Fibroblast of mammary gland (primary cell): ENCODE measurements around the gene PCED1B.
A peak's percentile ranks its signal among the peaks of the same experiment; 100 is the strongest.

Source experiments
- DNase-seq: peaks from one replicate; pipeline ENCODE4 v3.0.0-alpha.2; 2010; ENCODE audit warnings: low read depth
- H3K4me3 ChIP-seq: 2 replicates; pipeline ENCODE4 v1.5.1; 2011; ENCODE audit warnings: low read depth, mild to moderate bottlenecking, low read length, moderate library complexity; ENCODE audit not compliant: control insufficient read depth
- CTCF ChIP-seq: conservative IDR thresholded peaks from 2 replicates; pipeline ENCODE4 v1.5.1; 2011; ENCODE audit warnings: low read depth, low read length, inconsistent platforms; ENCODE audit not compliant: control insufficient read depth, insufficient read depth

PCED1B gene

GRCh38 chr12:47091009-47091408 lies 11.6 kb downstream of the PCED1B start:
- DNase-seq: no peak
- no peak overlapping the region for H3K4me3 ChIP-seq
- no peak for TF ChIP-seq CTCF

- H3K4me3 ChIP-seq: no peak overlapping the region
- DNase-seq: no peak
- TF ChIP-seq CTCF: no peak
These were observed 15.4 kb downstream of the PCED1B start for GRCh38 chr12:47094804-47095203.

GRCh38 chr12:47095446-47096236 lies 16.2 kb downstream of the PCED1B start:
- DNase-seq: peak; percentile 56
- H3K4me3 ChIP-seq: no peak overlapping the region
- TF ChIP-seq CTCF: no peak

- DNase-seq: no peak
- TF ChIP-seq CTCF: no peak
- H3K4me3 ChIP-seq: no peak overlapping the region
These were observed 18.0 kb downstream of the PCED1B start for GRCh38 chr12:47097276-47097896.

GRCh38 chr12:47098099-47098498 lies 18.7 kb downstream of the PCED1B start:
- no peak for DNase-seq

GRCh38 chr12:47099610-47100009 lies 20.2 kb downstream of the PCED1B start:
- DNase-seq: no peak
- TF ChIP-seq CTCF: no peak
- H3K4me3 ChIP-seq: no peak overlapping the region

More at GRCh38 chr12:47098099-47098498, 18.7 kb downstream of the PCED1B start:
- no peak overlapping the region for H3K4me3 ChIP-seq
- TF ChIP-seq CTCF: no peak
